Measurements from ENCODE around the gene ZDHHC11B. TPM values are rescaled to one million over a fixed set of nuclear protein-coding genes. Genes with fewer than 3 reads are reported as not detected.

The ZDHHC11B gene
- polyA plus RNA-seq, 3 donors from 2014 or later, result not detected

DNA sequence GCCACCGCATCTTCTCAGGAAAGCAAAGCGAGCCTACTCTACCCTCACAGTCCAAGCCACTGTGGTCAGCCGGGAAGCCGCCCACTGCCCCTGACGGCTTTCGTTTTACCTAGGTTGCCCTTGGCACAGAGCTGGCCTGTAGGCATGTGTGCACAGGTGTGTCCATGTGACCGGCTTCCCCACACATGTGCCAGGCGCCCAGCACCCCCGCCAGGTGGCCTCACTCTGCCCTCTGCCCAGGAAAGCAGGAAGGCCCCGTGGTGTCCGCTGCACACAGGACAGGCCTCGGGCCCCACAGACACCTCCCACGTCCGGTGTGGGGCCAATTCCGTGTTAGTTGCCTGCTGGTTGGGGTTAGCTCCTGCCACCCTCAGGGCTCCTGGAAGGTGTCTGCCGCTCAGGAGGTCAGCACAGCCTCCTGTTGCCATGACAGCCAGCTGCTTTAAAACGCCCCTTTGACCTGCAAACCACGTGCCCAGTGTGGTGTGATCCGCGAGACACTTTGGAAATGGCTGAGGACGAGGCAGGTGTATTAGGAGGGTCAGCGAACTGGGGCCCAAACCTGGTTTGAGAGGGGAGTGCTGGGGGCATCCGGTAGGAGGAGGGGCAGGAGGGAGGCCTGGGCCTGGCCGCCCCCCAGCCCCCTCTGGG, 120.1 kb downstream of the ZDHHC11B start:
- Mint-ChIP-seq H3K9me3 (peaks cover 0 to 1% (median 0%) of the 10 kb centered on the region in 6 donors), H3K27ac (no peak overlapping the region), H3K36me3 (peaks cover 13 to 25% (median 14%) of the 10 kb centered on the region in 3 donors), H3K4me1 (peaks cover 0 to 1% of the 10 kb centered on the region in 2 donors), H3K4me3 (no peak overlapping the region), H3K27me3 (ENCODE audit: low read depth in 3 of 3) (peaks cover 0 to 4% (median 2%) of the 10 kb centered on the region in 3 donors)
- DNase-seq, result no peak

DNA sequence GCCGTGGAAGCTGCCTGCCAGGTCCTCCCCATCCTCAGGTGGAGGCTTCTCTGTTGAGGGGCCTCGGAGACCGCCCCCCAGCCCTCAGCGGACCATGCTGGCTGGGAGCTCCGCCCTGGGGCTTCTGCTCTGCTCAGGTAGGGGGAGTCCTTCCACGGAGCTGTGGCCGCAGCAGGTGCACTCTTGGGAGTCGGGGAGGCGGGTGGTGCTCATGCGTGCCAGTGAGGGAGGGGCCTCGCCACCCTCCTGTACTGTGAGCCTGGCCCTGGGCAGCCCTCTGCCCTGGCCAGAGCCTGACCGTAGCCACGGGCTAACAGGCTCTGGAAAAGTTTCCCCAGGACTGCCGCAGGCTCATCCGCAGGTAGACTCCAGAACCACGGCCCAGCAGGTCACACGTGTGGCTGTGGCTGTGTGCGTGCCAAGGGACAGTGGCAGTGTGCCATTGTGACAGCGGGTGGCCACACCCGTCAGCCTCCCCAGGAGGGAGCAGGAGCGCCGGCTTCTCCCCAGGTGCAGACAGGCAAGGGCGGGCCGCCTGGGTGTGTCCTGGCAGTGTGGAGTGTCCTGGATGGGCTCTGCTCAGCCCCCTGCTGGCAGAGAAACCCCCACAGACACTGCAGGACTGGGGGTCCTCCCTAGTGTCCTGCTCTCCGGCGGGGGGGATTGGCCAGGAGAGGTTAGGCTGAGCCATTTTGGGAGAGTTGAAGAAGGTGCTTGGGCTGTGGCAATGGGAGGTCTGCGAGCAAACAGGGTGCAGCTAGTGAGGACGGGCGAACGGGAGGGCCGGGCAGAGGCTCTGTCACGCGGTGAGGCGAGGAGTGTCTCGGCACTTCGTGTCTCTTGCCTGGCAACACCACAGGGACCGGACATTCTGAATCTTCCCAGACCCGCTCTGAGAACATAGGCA, 120.8 kb downstream of the ZDHHC11B start:
- Mint-ChIP-seq H3K36me3 (peaks cover 14 to 29% (median 16%) of the 10 kb centered on the region in 3 donors), H3K4me1 (peaks cover 0 to 1% of the 10 kb centered on the region in 2 donors), H3K27ac (no peak overlapping the region), H3K27me3 (ENCODE audit: low read depth in 3 of 3) (peaks cover 0 to 4% (median 2%) of the 10 kb centered on the region in 3 donors), H3K9me3 (peaks cover 0 to 1% (median 0%) of the 10 kb centered on the region in 6 donors), H3K4me3 (no peak overlapping the region)
- no peak for DNase-seq

DNA sequence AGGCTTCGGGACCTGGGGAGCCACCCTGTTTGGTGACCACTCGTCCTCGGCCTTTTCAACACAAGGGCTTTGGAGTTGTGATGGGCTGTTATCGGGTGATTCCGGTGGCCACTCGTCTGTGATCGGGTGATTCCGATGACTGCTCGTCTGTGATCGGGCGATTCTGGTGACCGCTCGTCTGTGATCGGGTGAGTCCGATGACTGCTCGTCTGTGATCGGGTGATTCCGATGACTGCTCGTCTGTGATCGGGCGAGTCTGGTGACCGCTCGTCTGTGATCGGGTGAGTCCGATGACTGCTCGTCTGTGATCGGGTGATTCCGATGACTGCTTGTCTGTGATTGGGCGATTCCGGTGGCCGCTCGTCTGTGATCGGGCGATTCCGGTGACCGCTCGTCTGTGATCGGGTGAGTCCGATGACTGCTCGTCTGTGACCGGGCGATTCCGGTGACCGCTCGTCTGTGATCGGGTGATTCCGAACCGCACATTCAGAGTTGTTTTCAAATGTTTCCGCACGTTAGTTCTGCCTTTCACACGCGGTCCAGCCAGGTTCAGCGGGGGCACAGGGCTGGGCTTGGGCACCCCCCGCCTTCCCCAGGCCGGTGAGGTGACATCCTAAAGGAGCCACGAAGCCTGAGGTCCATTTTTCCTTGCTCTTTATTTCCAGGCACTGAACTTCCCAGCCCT, 121.6 kb downstream of the ZDHHC11B start:
- Mint-ChIP-seq H3K27ac (no peak overlapping the region), H3K4me3 (no peak overlapping the region), H3K9me3 (peaks cover 0 to 1% (median 0%) of the 10 kb centered on the region in 6 donors), H3K36me3 (peaks cover 18 to 33% (median 19%) of the 10 kb centered on the region in 3 donors), H3K27me3 (ENCODE audit: low read depth in 3 of 3) (peaks cover 0 to 4% (median 2%) of the 10 kb centered on the region in 3 donors), H3K4me1 (peaks cover 0 to 1% of the 10 kb centered on the region in 2 donors)
- no peak for DNase-seq

DNA sequence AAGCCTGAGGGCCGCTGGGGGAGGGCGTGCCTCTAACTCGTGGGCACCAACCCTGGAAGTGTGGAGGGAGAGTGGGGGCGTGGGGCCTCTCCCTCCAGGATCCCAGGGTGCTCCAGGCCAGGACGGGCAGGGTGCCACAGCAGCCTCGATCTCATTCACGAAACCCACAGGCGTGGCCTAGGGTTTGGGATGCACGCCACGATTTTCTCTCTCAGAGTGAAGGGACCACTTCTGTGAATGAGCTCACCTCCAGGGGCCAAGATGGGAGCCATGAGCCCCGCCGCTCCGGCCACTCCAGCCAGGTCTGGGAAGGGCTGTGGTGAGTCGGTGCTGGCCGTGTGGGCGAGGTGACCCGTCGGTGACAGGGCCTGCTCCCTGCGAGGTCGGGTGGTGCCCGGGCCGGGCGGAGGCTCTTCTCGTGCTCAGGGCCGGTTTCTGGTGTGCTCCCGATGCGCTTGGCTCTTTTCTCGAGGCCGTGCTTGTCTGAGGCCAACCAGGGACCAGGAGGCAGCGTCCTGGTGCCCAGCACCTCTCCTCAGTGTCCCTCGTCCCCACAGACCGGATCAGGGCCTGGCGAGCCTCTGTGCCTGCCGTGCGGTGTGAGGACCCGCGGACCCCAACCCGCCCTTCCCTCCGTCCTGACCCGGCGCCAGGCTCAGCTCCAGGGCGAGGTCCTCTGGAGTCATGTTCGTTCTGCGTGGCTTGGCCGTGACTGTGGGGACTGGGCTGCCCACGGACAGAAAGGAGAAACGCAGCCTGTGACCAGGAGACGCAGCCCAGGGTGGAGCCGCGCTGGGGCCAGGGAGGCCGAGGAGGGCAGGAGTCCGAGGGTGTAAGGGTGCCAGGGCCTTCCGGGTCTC, 122.4 kb downstream of the ZDHHC11B start:
- H3K4me3 Mint-ChIP-seq, result no peak overlapping the region
- H3K4me1 Mint-ChIP-seq, result no peaks in the 10 kb centered on the region
- no peak for DNase-seq
- peaks cover 0 to 3% (median 2%) of the 10 kb centered on the region in 3 donors for H3K27me3 Mint-ChIP-seq (ENCODE audit: low read depth in 3 of 3)
- H3K36me3 Mint-ChIP-seq, result peaks cover 17 to 34% (median 19%) of the 10 kb centered on the region in 3 donors
- peaks cover 0 to 1% (median 0%) of the 10 kb centered on the region in 6 donors for H3K9me3 Mint-ChIP-seq
- H3K27ac Mint-ChIP-seq, result no peak overlapping the region

DNA sequence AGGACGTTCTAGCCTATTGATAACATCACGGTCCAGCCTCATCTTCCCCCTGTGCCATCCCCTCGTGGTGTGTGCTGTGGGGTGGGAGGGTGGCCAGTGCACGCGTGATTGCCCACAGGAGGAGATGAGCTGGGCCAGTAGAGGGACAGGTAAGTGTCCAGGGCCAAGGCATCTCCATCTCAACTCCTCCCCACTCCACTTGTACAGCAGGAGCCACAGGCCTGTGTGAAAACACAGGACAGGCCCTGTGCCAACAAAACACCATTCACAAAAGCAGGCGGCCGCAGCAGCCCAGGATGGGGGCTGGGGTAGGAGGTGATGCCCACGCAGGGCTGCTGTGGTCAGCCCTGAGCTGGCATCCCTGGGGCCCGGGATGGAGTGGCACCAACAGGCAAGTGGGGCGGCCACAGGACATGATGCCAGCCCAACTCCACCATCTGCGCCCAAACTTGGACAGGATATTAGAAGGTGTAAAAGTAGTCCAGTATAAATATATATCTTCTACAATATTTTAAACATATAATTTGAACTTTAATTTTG, 124.0 kb downstream of the ZDHHC11B start:
- Mint-ChIP-seq H3K9me3 (peaks cover 0 to 1% (median 0%) of the 10 kb centered on the region in 6 donors), H3K27me3 (ENCODE audit: low read depth in 3 of 3) (peaks cover 0 to 3% (median 2%) of the 10 kb centered on the region in 3 donors), H3K4me1 (no peaks in the 10 kb centered on the region), H3K27ac (no peak overlapping the region), H3K4me3 (no peak overlapping the region), H3K36me3 (peaks cover 22 to 37% (median 27%) of the 10 kb centered on the region in 3 donors)
- no peak for DNase-seq

Other genes starting within 250 kb of the ZDHHC11B start
- gene CEP72, start 172.4 kb downstream of the ZDHHC11B start, polyA plus RNA-seq, result 1 to 10 TPM; 1.9 to 4.0 (median 2.5) TPM
- gene TPPP, start 91.4 kb downstream of the ZDHHC11B start, polyA plus RNA-seq, result under 1 TPM in 2 of 3 donors, not detected in 1; 0.19 TPM
- gene ZDHHC11, start 66.3 kb upstream of the ZDHHC11B start, polyA plus RNA-seq, result not detected
- 10 to 100 TPM in 2 of 3 donors, 1 to 10 TPM in 1; 7.5 to 16.6 (median 16.4) TPM for gene BRD9, start 108.1 kb upstream of the ZDHHC11B start, polyA plus RNA-seq
- 1 to 10 TPM in 1 of 3 donors, under 1 TPM in 2; 0.41 to 2.1 (median 0.72) TPM for gene TRIP13, start 108.2 kb upstream of the ZDHHC11B start, polyA plus RNA-seq
- gene NKD2, start 224.1 kb upstream of the ZDHHC11B start, polyA plus RNA-seq, result not detected